ENCODE measurements around the gene WNT9A.
"Not testable (repeated sequence)": the region's sequence is repeated elsewhere in the genome, so short reads cannot be mapped to it uniquely, and the experiment has no call there.

WNT9A gene, protein sequence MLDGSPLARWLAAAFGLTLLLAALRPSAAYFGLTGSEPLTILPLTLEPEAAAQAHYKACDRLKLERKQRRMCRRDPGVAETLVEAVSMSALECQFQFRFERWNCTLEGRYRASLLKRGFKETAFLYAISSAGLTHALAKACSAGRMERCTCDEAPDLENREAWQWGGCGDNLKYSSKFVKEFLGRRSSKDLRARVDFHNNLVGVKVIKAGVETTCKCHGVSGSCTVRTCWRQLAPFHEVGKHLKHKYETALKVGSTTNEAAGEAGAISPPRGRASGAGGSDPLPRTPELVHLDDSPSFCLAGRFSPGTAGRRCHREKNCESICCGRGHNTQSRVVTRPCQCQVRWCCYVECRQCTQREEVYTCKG

GRCh38 chr1:227947676-227948492 is at the start of gene WNT9A:
Gene WNT9A (minus strand): TSS chr1:227947932. CDS start chr1:227947887, 45 bp downstream.
- no peak for DNase-seq (ENCODE audit: low read depth in 3 of 3)

DNA sequence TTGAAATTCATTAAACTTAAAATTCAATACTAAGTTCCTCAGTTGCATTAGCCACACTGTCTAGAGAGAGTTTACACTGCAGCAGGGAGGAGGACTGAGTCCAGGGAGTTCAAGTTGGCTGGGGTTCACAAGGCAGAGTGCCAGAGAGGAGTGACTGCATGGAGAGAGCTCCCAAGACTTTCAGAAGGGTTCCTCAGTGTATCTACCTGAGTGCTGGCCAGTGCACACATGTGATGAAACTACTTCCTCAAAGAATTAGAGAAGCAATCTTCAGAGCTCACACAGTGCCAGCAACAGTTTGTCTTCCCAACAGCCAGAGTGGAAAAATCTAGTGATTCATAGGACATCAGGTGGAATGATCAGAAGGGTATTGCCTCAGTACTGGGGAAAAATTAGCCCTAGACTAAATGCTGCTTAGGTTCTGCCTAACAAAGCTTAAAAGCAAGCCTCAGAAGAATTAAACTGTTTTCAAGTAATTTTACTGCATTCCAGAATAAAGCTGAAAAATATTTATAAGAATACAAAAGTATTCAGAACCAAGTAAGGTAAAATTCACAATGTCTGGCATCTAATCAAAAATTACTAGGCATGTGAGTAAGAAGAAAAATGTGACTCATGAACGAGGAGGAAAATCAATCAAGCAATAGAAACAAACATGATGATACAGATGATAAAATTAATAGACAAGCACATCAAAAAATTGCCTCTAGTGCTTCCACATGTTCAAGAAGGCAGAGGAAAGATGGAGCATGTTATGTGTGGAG is 48.6 kb upstream of the WNT9A start:
- DNase-seq (ENCODE audit: low read depth in 3 of 3) = no peak

- no peak for DNase-seq (ENCODE audit: low read depth in 3 of 3)
Observed at GRCh38 chr1:227994632-227995300, 47.0 kb upstream of the WNT9A start.

DNA sequence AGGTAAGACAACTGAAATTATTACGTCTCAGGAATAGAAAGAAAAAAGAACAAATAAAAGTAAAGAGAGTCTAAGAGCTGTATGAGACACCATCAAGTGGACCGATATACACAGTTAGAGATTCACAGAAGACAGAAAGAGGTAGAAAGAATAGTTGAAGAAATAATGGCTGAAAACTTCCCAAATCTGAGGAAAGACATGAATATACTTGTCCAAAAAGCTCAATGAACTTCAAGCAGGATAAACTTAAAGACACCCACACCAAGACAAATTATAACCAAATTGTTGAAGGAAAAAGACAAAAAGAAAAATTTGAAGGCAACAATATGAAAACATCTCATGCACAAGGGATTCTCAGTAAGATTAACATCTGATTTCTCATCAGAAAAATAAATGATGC is 39.4 kb upstream of the WNT9A start:
- DNase-seq (ENCODE audit: low read depth in 3 of 3) = no peak

- DNase-seq (ENCODE audit: low read depth in 3 of 3) = not testable (repeated sequence)
Observed at GRCh38 chr1:227975583-227976283, 28.0 kb upstream of the WNT9A start.

GRCh38 chr1:227973724-227974288 is 26.1 kb upstream of the WNT9A start:
- not testable (repeated sequence) for DNase-seq (ENCODE audit: low read depth in 3 of 3)

DNA sequence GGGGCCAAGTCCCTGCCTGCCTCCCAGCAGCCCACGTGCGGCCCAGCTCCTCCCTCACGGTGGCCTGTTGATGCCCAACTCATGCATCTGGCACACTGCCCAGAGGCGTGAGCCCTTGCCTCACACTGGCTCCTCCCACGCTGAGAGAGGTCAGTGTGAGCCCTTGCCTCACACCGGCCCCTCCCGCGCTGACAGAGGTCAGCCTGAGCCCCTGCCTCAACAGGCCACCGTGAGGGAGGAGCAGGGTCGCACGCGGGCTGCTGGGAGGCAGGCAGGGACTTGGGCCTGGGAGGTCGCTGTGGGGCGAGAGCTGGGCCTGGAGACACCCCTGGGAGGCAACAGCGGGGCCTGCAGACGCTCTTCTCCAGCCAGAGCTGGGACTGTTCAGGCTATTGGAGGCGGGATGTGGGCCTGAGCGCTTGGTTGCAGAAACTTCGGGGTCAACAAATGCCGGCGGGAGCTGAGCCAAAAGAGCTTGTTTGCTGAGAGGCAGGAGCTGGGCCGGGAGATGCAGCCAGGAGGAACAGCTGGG is 25.2 kb upstream of the WNT9A start:
- not testable (repeated sequence) for DNase-seq (ENCODE audit: low read depth in 3 of 3)

- not testable (repeated sequence) for DNase-seq (ENCODE audit: low read depth in 3 of 3)
Observed at GRCh38 chr1:227972283-227972679, 24.5 kb upstream of the WNT9A start.

DNA sequence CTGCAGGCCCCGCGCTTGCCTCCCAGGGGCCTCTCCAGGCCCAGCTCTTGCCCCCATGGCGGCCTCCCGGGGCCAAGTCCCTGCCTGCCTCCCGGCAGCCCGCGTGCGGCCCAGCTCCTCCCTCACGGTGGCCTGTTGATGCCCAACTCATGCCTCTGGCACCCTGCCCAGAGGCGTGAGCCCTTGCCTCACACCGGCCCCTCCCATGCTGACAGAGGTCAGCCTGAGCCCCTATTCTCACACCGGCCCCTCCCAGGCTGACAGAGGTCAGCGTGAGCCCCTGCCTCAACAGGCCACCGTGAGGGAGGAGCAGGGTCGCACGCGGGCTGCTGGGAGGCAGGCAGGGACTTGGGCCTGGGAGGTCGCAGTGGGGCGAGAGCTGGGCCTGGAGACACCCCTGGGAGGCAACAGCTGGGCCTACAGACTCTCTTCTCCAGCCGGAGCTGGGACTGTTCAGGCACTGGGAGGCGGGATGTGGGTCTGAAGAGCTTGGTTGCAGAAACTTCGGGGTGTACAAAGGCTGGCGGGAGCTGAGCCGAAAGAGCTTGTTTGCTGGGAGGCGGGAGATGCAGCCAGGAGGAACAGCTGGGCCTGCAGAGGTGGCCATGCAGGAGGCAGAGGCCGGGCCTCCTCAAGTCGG is 24.0 kb upstream of the WNT9A start:
- not testable (repeated sequence) for DNase-seq (ENCODE audit: low read depth in 3 of 3)

DNA sequence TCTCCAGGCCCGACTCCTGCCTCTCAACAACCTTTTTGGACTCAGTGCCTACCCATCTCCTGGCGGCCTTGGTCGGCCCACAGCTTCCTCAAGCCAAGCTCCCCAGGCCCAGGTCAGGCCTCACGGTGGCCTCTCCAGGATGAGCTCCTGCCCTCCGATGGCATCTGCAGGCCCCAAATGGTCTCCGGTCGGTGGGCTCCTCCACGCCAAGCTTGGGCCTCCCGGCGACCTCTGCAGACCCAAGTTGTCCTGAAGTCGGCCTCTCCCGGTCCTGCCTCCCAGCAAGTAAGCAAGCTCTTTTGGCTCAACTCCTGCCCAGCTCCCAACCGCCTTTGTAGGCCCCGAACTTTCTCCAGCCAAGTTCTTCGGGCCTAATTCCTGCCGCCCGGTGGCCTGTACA is 23.5 kb upstream of the WNT9A start:
- not testable (repeated sequence) for DNase-seq (ENCODE audit: low read depth in 3 of 3)

GRCh38 chr1:227970076-227970995 is 22.6 kb upstream of the WNT9A start:
- DNase-seq (ENCODE audit: low read depth in 3 of 3) = not testable (repeated sequence)

DNA sequence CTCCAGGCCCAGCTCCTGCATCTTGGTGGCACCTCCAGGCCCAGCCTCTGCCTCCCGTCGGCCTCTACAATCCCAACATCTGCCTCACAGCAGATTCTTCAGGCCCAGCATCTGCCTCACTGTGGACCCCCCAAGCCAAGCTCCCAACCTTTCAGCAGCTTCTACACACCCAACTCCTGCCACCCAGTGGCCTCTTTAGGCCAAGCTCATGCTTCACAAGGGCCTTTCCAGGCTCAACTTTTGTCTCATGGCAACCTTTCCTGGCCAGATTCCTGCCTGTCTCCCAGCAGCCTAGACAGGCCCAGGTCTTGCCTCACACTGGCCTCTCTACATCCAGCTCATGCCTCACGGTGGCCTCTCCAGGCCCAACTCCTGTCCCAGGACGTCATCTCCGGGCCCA is 20.1 kb upstream of the WNT9A start:
- DNase-seq (ENCODE audit: low read depth in 3 of 3) = not testable (repeated sequence)

DNA sequence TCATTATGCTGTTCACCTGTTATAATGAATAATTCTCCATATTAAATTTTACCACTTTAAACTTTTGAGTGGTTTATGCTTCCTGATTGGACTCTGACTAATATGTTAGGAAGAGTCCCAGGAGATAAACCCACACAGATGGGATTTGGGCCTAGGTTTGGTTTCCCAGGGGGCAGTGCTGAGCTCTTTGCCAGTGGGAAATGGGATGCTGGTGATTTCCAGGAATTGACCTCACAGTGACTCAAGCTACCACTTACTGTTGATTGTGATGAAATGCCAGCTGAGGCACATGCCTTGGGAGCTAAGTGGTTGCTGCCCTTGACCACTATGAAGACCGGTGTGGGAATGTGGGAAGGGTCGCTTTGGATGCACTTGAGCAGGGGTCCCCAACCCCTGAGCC is 19.0 kb upstream of the WNT9A start:
- not testable (repeated sequence) for DNase-seq (ENCODE audit: low read depth in 3 of 3)

- DNase-seq (ENCODE audit: low read depth in 3 of 3) = no peak
Observed at GRCh38 chr1:227961651-227962466, 14.1 kb upstream of the WNT9A start.

GRCh38 chr1:227959325-227959860 is 11.7 kb upstream of the WNT9A start:
- DNase-seq (ENCODE audit: low read depth in 3 of 3) = no peak

- no peak for DNase-seq (ENCODE audit: low read depth in 3 of 3)
Observed at GRCh38 chr1:227958617-227959324, 11.0 kb upstream of the WNT9A start.

DNA sequence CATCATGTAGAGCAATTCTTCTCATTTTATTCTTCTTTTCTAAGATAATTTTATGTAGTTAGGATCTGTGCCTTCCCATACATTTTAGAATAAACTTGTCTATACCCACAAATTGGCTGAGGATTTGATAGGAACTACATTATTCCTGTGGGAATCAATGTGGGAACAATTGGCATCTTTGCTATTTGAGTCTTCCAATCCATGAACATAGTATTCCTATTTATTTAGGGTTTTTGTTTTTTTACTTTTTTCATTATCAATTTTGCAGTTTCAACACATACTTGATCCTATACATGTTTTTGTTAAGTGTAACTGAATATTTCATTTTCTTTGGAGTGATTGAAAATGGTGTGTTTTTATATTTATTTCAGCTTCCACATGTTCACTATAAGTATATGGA is 8.1 kb upstream of the WNT9A start:
- no peak for DNase-seq (ENCODE audit: low read depth in 3 of 3)
